SU-DHL-6 (cell line): Measurements from ENCODE around the gene SP7.

Experiments
- H2AFZ ChIP-seq: fragments of 200-600 bp; sonication (generic); 2 replicates; pipeline ENCODE4 v1.6.1; 2014; ENCODE audit warnings: low read depth, mild to moderate bottlenecking, moderate library complexity, mixed read lengths, antibody characterized with exemption, low read length; ENCODE audit not compliant: severe bottlenecking
- H3F3A ChIP-seq: fragments of 200-600 bp; shearing (Covaris generic); 2 replicates; pipeline ENCODE4 v1.6.0; 2016; ENCODE audit warnings: antibody characterized with exemption, mild to moderate bottlenecking; ENCODE audit not compliant: insufficient read depth
- H3K27ac ChIP-seq: fragments of 200-600 bp; sonication (generic); 2 replicates; pipeline ENCODE4 v1.5.1; 2016; ENCODE audit warnings: low read depth, mild to moderate bottlenecking, low read length, moderate library complexity, mixed read lengths
- H3K27me3 ChIP-seq: fragments of 200-600 bp; sonication (generic), shearing (Covaris generic); 2 replicates; pipeline ENCODE4 v1.6.0; 2014; ENCODE audit warnings: mild to moderate bottlenecking, low read length
- H3K36me3 ChIP-seq: fragments of 200-600 bp; sonication (generic); 2 replicates; pipeline ENCODE4 v1.6.1; 2014; ENCODE audit warnings: mild to moderate bottlenecking, low read length, mixed read lengths
- H3K4me2 ChIP-seq: fragments of 300-600, 200-600 bp; shearing (Covaris generic), sonication (generic); 2 replicates; pipeline ENCODE4 v1.6.0; 2014; ENCODE audit warnings: low read length, low read depth, mild to moderate bottlenecking; ENCODE audit not compliant: poor library complexity, severe bottlenecking
- H3K4me3 ChIP-seq: fragments of 200-600 bp; sonication (generic); 2 replicates; pipeline ENCODE4 v1.5.1; 2014; ENCODE audit warnings: antibody characterized with exemption, low read length, mild to moderate bottlenecking, mixed read lengths; ENCODE audit not compliant: insufficient read depth, poor library complexity, severe bottlenecking
- H3K79me2 ChIP-seq: fragments of 200-600 bp; sonication (generic); 2 replicates; pipeline ENCODE4 v1.6.1; 2014; ENCODE audit warnings: mild to moderate bottlenecking, low read length, moderate library complexity; ENCODE audit not compliant: insufficient read depth
- H3K9ac ChIP-seq: fragments of 200-600 bp; sonication (generic); 2 replicates; pipeline ENCODE4 v1.7.0; 2014; ENCODE audit warnings: mild to moderate bottlenecking, low read length
- H3K9me2 ChIP-seq: fragments of 200-600 bp; sonication (generic); replicated peaks from 2 replicates; pipeline ENCODE4 v1.6.1; 2014; ENCODE audit warnings: low read length; ENCODE audit not compliant: insufficient read depth
- H3K9me3 ChIP-seq: fragments of 200-600 bp; sonication (generic); 2 replicates; pipeline ENCODE4 v1.6.1; 2014; ENCODE audit warnings: low read length, mixed read lengths; ENCODE audit not compliant: insufficient read depth
- H4K20me1 ChIP-seq: fragments of 200-600 bp; sonication (generic); 2 replicates; pipeline ENCODE4 v1.6.1; 2014; ENCODE audit warnings: low read depth, mild to moderate bottlenecking, antibody characterized with exemption, low read length, moderate library complexity, mixed read lengths
- EZH2phosphoT487 ChIP-seq: fragments of 200-600 bp; sonication (generic), shearing (Covaris generic); conservative IDR thresholded peaks from 2 replicates; pipeline ENCODE4 v1.6.1; 2018; ENCODE audit warnings: mild to moderate bottlenecking, antibody characterized with exemption, low read length, moderate library complexity, mixed read lengths
- TF ChIP-seq, protein P1 (sequence below): fragments of 200-600 bp; sonication (generic); IDR thresholded peaks from one replicate; pipeline ENCODE4 v1.5.1; 2017; ENCODE audit warnings: antibody characterized with exemption, mild to moderate bottlenecking, low read length, moderate library complexity; ENCODE audit not compliant: insufficient read depth, poor library complexity, severe bottlenecking

Gene SP7

DNA sequence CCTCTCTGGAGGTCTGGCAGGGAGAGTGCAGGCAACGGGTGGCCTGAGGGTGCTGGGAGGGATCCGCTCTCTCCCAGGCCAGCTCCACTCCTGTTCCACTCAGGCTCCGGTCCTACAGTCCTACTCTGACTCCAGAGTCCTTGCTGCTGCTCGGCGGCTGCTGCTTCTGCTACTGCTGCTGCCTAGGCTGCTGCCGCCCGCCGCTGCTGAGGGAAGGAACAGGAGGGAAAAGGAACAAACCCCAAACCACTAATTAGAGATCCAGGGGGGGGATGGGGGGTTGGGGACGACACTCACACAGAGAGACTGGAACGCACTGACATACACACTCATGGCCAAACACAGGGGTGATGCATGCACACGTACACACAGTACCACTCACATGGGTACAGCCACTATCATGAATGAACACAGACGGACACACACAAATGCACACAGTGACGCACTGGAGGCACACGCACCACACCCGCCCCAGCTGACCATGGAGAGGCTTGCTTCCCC is at the start of gene SP7:
Gene SP7 (minus strand): TSS at position 174 of the 501 bp plus-strand sequence. CDS start 708 bp downstream, outside the sequence.
- Histone ChIP-seq H3K9me2 (no peaks in the 10 kb centered on the region), H3K9me3 (no peaks in the 10 kb centered on the region), H3K4me2 (no peak within 1 kb of the TSS), H4K20me1 (no peaks in the 10 kb centered on the region), H3K4me3 (no peak within 1 kb of the TSS), H3K27me3 (no peaks in the 10 kb centered on the region), H3K27ac (no peak within 1 kb of the TSS), H3K36me3 (no peaks in the 10 kb centered on the region), H3K9ac (no peak within 1 kb of the TSS), H3F3A (no peaks in the 10 kb centered on the region), H3K79me2 (no peaks in the 10 kb centered on the region), H2AFZ (no peak within 1 kb of the TSS)
- TF ChIP-seq EZH2phosphoT487, result no peak
- TF ChIP-seq, protein P1, sequence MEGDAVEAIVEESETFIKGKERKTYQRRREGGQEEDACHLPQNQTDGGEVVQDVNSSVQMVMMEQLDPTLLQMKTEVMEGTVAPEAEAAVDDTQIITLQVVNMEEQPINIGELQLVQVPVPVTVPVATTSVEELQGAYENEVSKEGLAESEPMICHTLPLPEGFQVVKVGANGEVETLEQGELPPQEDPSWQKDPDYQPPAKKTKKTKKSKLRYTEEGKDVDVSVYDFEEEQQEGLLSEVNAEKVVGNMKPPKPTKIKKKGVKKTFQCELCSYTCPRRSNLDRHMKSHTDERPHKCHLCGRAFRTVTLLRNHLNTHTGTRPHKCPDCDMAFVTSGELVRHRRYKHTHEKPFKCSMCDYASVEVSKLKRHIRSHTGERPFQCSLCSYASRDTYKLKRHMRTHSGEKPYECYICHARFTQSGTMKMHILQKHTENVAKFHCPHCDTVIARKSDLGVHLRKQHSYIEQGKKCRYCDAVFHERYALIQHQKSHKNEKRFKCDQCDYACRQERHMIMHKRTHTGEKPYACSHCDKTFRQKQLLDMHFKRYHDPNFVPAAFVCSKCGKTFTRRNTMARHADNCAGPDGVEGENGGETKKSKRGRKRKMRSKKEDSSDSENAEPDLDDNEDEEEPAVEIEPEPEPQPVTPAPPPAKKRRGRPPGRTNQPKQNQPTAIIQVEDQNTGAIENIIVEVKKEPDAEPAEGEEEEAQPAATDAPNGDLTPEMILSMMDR, result no peak

- TF ChIP-seq EZH2phosphoT487, result no peak
- TF ChIP-seq, protein P1, result no peak
- H3K4me3 ChIP-seq, result no peak overlapping the region
- H3K9ac ChIP-seq, result no peak overlapping the region; the same call in 1 of the 2 replicates
- no peaks in the 10 kb centered on the region; the same call in 1 of the 2 replicates for H4K20me1 ChIP-seq
- H3K27ac ChIP-seq, result no peak overlapping the region
- H3K36me3 ChIP-seq, result peaks cover 4% of the 10 kb centered on the region
- H3K27me3 ChIP-seq, result no peaks in the 10 kb centered on the region
- H3K9me2 ChIP-seq, result no peaks in the 10 kb centered on the region
- H3K79me2 ChIP-seq, result peaks cover 64% of the 10 kb centered on the region
- H3K9me3 ChIP-seq, result no peaks in the 10 kb centered on the region
- H3K4me2 ChIP-seq, result peak overlapping the region; percentile 2
- H3F3A ChIP-seq, result peaks cover 18% of the 10 kb centered on the region; the same call in 1 of the 2 replicates
- no peak overlapping the region for H2AFZ ChIP-seq
These were observed 47.1 kb upstream of the SP7 start for GRCh38 chr12:53383258-53383657.

DNA sequence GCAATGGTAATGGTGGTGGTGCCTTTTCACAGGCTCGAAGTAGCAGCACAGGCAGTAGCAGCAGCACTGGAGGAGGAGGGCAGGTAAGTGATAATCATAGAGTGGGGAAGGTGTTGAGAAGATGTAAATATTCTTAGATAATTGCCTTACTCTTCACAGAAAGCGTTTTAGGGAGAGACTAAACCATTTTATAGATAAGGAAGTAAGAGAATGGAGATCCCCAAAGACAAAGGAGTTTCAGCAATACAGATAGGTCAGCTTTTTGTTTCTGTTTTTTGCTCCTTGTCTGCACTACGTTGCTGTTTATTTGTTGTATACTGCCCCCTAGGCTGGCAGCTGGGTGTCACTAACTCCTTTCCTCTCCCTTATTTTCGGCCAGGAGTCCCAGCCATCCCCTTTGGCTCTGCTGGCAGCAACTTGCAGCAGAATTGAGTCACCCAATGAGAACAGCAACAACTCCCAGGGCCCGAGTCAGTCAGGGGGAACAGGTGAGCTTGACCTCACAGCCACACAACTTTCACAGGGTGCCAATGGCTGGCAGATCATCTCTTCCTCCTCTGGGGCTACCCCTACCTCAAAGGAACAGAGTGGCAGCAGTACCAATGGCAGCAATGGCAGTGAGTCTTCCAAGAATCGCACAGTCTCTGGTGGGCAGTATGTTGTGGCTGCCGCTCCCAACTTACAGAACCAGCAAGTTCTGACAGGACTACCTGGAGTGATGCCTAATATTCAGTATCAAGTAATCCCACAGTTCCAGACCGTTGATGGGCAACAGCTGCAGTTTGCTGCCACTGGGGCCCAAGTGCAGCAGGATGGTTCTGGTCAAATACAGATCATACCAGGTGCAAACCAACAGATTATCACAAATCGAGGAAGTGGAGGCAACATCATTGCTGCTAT is 45.8 kb upstream of the SP7 start:
- Histone ChIP-seq H3K9me3 (no peaks in the 10 kb centered on the region), H3K9me2 (no peaks in the 10 kb centered on the region), H2AFZ (no peak overlapping the region), H3F3A (peaks cover 20% of the 10 kb centered on the region; the same call in 1 of the 2 replicates), H3K4me3 (no peak overlapping the region), H3K79me2 (peaks cover 51% of the 10 kb centered on the region), H3K27me3 (no peaks in the 10 kb centered on the region), H3K36me3 (no peaks in the 10 kb centered on the region; the same call in 1 of the 2 replicates), H3K4me2 (peak overlapping the region; percentile 80), H4K20me1 (no peaks in the 10 kb centered on the region; the same call in 1 of the 2 replicates), H3K9ac (peak overlapping the region; percentile 50; the same call in 1 of the 2 replicates), H3K27ac (no peak overlapping the region; the same call in 1 of the 2 replicates)
- TF ChIP-seq, protein P1, result peak; percentile 39
- TF ChIP-seq EZH2phosphoT487, result no peak
